Measurements from ENCODE around the gene CBX8.

Gene CBX8

GRCh38 chr17:79818026-79818758 lies 21.3 kb upstream of the CBX8 start:
- Histone ChIP-seq H3K9ac (ENCODE audit: low read depth, low read length) (no peak overlapping the region), H3K4me1 (ENCODE audit: insufficient read depth, low read length) (peaks cover 5% of the 10 kb centered on the region; the same call in 1 of the 2 replicates), H3K36me3 (ENCODE audit: insufficient read depth, low read length) (no peaks in the 10 kb centered on the region), H3K9me3 (ENCODE audit: control insufficient read depth, insufficient read depth, low read length) (no peaks in the 10 kb centered on the region; the same call in 1 of the 2 replicates)

DNA sequence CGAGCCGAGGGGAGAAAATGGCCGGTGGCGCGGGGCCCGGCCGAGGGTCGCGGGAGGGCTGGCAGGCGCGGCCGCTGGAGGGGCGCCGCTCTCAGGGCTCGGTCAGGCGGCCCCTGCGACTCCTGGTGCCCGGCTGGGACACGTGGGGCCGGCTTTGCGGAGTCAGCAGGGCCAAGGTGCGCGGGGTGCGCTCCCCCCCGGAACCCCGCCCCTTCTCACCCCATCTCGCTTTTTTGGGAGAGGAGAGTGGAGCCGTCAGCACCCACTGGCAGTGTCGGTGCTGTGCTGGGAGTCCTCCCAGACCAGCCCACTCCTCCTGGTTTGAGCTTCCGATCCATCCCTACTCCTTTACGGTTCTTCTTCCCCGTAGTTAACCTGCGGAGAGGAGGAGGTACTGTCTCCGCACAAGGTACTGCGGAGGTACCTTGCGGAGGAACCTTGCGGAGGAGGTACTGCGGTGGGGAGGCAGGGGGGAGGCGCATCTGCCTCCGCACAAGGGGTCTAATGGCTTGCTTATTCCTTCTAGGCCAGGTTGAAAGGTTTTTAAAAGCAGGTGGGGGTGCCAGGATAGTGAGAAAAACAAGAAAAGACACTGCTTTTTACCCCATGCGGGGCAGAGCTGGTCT lies 19.1 kb upstream of the CBX8 start:
- H3K9ac ChIP-seq (ENCODE audit: low read depth, low read length), result no peak overlapping the region; the same call in 1 of the 2 replicates

GRCh38 chr17:79814974-79815835 lies 18.3 kb upstream of the CBX8 start:
- H3K9ac ChIP-seq (ENCODE audit: low read depth, low read length), result peak overlapping the region; percentile 16; the same call in 1 of the 2 replicates
- H3K4me1 ChIP-seq (ENCODE audit: insufficient read depth, low read length), result peaks cover 13% of the 10 kb centered on the region; the same call in 1 of the 2 replicates
- no peaks in the 10 kb centered on the region for H3K36me3 ChIP-seq (ENCODE audit: insufficient read depth, low read length)
- no peaks in the 10 kb centered on the region; the same call in 1 of the 2 replicates for H3K9me3 ChIP-seq (ENCODE audit: control insufficient read depth, insufficient read depth, low read length)

More for the DNA sequence above, 19.1 kb upstream of the CBX8 start:
- no peaks in the 10 kb centered on the region for H3K36me3 ChIP-seq (ENCODE audit: insufficient read depth, low read length)
- H3K4me1 ChIP-seq (ENCODE audit: insufficient read depth, low read length), result peaks cover 13% of the 10 kb centered on the region; the same call in 1 of the 2 replicates
- H3K9me3 ChIP-seq (ENCODE audit: control insufficient read depth, insufficient read depth, low read length), result no peaks in the 10 kb centered on the region; the same call in 1 of the 2 replicates

- peaks cover 14% of the 10 kb centered on the region; the same call in 1 of the 2 replicates for H3K4me1 ChIP-seq (ENCODE audit: insufficient read depth, low read length)
- H3K9ac ChIP-seq (ENCODE audit: low read depth, low read length), result peak overlapping the region; percentile 1; the same call in 1 of the 2 replicates
- no peaks in the 10 kb centered on the region; the same call in 1 of the 2 replicates for H3K9me3 ChIP-seq (ENCODE audit: control insufficient read depth, insufficient read depth, low read length)
- no peaks in the 10 kb centered on the region for H3K36me3 ChIP-seq (ENCODE audit: insufficient read depth, low read length)
Observed at GRCh38 chr17:79814127-79814973, 17.5 kb upstream of the CBX8 start.

DNA sequence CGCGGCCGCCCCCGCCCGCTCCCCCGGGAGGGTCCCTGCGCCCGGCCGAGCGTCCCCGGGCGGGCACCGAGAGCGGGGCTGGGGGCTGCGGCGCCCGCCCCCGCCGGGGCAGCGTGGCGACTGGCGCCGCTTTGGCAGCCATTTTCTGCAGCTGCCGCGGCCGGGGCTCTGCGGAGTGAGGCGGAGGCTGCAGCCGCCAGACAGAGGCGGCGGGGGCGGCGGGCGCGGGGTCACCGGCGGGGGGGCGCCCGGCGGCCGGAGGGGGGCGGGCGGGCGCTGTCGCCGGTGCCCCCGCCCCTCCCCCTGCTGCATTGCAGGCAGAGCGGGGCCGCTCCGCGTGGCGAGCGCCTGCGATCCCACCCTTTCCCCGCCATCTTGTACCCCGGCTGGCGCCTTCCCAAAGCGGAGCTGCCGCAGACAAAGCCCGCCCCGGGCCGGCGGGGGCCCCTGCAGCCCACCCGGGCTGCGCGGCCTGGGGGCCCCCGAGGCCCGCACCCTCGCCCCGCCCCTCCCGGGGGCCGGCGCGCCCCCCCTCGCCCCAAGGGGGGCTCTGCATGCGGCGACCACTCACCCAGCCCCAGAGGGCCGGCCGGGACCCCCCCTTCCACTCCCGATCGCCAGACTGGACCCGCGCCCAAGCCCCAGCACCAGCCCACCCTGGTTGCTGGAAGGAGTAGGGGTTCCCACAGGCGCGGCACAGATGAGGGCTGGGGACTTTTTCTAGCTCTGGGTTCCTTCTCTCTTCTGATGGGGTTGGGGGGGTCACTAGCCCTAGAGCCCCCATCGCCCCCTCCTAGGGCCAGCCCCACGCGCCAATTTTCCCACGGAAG lies 16.6 kb upstream of the CBX8 start:
- Histone ChIP-seq H3K4me1 (ENCODE audit: insufficient read depth, low read length) (peaks cover 20% of the 10 kb centered on the region), H3K9me3 (ENCODE audit: control insufficient read depth, insufficient read depth, low read length) (no peaks in the 10 kb centered on the region; the same call in 1 of the 2 replicates), H3K9ac (ENCODE audit: low read depth, low read length) (peak overlapping the region; percentile 12; the same call in 1 of the 2 replicates), H3K36me3 (ENCODE audit: insufficient read depth, low read length) (no peaks in the 10 kb centered on the region)

- peaks cover 20% of the 10 kb centered on the region for H3K4me1 ChIP-seq (ENCODE audit: insufficient read depth, low read length)
- no peaks in the 10 kb centered on the region for H3K36me3 ChIP-seq (ENCODE audit: insufficient read depth, low read length)
- H3K9ac ChIP-seq (ENCODE audit: low read depth, low read length), result peak overlapping the region; percentile 35; the same call in 1 of the 2 replicates
- H3K9me3 ChIP-seq (ENCODE audit: control insufficient read depth, insufficient read depth, low read length), result no peaks in the 10 kb centered on the region; the same call in 1 of the 2 replicates
Observed at GRCh38 chr17:79812353-79813258, 15.7 kb upstream of the CBX8 start.

DNA sequence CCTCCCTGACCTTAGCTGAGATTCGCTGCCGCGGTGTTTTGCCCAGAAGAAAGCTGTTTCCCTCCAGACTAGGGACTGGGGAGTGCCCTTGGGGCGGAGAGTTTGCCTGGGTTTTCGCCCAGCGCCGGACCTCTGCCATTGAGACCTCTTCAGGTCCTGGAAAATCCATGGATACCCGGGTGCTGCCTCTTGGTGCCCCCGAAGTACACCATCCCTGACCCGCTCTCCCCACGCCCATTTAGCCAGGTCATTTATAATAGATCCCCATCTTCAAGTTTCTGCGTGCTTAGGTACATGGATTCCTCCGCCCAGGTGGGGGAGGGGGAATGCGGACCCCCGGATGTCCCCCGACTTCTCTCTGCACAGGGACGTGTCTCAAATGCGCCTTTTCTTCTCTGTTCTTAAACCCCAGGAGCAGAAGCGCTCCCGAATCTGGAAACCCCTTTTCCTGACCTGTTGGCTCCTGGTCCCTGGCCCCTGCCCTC lies 15.0 kb upstream of the CBX8 start:
- Histone ChIP-seq H3K9me3 (ENCODE audit: control insufficient read depth, insufficient read depth, low read length) (no peaks in the 10 kb centered on the region; the same call in 1 of the 2 replicates), H3K36me3 (ENCODE audit: insufficient read depth, low read length) (no peaks in the 10 kb centered on the region), H3K9ac (ENCODE audit: low read depth, low read length) (peak overlapping the region; percentile 35; the same call in 1 of the 2 replicates), H3K4me1 (ENCODE audit: insufficient read depth, low read length) (peaks cover 20% of the 10 kb centered on the region)

DNA sequence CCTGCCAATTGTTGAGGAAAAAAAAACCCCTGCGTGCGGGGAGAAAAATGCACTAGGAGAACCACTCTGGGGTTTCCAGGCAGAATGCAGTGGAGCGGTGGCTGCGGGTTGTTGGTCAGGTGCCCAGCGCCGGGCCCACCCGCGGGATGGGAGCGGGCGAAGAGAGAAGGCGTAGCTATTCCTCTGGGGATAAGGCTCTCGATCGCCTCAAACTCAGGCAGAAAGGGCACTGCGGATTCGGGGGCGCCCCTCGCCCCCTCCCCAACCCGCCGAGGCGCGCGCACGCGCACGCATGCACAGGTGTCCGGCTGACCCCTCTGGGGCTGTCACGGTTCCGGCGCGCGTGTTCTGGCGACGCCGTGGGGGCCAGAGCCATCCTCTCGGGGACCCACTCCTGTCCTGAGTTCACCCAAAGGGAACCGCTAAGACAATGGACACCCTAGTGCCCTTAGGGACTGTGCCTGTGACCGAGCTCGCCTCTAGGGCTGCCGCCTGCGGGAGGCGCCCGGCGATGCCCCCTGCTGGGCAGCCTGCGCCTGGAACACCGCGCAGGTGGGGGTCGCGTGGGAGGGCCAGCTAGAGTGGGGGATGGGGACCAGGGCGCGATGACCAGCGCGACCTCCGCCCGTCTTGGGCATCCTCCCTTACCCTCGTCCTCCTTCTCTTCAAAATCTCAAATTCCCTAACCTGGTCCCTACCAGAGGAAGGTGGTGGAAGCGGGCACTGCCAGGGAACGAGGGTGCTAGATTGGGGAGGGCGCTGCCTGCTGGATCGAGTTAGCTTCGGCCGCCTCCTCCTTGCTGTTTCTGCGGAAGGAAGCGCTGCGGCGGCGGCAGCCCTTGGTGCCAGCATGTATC lies 14.4 kb upstream of the CBX8 start:
- peak overlapping the region; percentile 35; the same call in 1 of the 2 replicates for H3K9ac ChIP-seq (ENCODE audit: low read depth, low read length)
- no peaks in the 10 kb centered on the region; the same call in 1 of the 2 replicates for H3K9me3 ChIP-seq (ENCODE audit: control insufficient read depth, insufficient read depth, low read length)
- no peaks in the 10 kb centered on the region for H3K36me3 ChIP-seq (ENCODE audit: insufficient read depth, low read length)
- peaks cover 20% of the 10 kb centered on the region for H3K4me1 ChIP-seq (ENCODE audit: insufficient read depth, low read length)

GRCh38 chr17:79810130-79811010 lies 13.5 kb upstream of the CBX8 start:
- H3K9me3 ChIP-seq (ENCODE audit: control insufficient read depth, insufficient read depth, low read length), result no peaks in the 10 kb centered on the region; the same call in 1 of the 2 replicates
- H3K36me3 ChIP-seq (ENCODE audit: insufficient read depth, low read length), result no peaks in the 10 kb centered on the region
- H3K4me1 ChIP-seq (ENCODE audit: insufficient read depth, low read length), result peaks cover 28% of the 10 kb centered on the region
- peak overlapping the region; percentile 35; the same call in 1 of the 2 replicates for H3K9ac ChIP-seq (ENCODE audit: low read depth, low read length)

DNA sequence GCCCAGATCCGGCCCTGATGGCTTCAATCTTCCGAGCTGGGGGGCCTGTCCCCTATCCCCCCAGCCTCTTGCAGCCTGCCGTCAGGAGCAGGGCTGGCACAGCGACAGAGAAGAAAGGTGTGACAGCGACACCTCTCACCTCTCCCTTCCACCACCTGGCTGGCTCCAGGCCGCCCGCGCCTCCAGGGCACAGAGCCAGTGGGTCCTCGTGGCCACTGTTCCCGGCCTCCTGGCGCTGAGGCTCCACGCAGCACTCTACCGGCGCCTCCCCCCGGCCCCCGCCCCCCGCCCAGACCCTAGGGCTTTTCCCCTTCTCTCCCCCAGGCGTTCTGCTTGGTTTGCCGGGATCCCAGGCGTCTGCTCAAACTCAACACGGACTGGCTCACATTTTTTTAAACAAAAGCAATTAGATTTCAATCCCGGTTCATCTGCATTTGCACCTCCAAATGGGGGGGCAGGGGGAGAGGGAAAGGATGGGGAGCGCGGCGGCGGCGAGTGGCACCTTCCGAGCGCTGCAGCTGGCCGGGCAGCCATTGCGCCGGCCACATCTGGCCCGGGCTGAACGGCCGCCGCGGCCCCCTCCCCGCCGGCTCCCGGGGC lies 12.8 kb upstream of the CBX8 start:
- H3K36me3 ChIP-seq (ENCODE audit: insufficient read depth, low read length), result no peaks in the 10 kb centered on the region
- H3K9me3 ChIP-seq (ENCODE audit: control insufficient read depth, insufficient read depth, low read length), result no peaks in the 10 kb centered on the region
- H3K9ac ChIP-seq (ENCODE audit: low read depth, low read length), result peak overlapping the region; percentile 11; the same call in 1 of the 2 replicates
- peaks cover 33% of the 10 kb centered on the region for H3K4me1 ChIP-seq (ENCODE audit: insufficient read depth, low read length)

Measured in ES-I3 (cell line).